Measurements from ENCODE around the gene RGMA.

DNA sequence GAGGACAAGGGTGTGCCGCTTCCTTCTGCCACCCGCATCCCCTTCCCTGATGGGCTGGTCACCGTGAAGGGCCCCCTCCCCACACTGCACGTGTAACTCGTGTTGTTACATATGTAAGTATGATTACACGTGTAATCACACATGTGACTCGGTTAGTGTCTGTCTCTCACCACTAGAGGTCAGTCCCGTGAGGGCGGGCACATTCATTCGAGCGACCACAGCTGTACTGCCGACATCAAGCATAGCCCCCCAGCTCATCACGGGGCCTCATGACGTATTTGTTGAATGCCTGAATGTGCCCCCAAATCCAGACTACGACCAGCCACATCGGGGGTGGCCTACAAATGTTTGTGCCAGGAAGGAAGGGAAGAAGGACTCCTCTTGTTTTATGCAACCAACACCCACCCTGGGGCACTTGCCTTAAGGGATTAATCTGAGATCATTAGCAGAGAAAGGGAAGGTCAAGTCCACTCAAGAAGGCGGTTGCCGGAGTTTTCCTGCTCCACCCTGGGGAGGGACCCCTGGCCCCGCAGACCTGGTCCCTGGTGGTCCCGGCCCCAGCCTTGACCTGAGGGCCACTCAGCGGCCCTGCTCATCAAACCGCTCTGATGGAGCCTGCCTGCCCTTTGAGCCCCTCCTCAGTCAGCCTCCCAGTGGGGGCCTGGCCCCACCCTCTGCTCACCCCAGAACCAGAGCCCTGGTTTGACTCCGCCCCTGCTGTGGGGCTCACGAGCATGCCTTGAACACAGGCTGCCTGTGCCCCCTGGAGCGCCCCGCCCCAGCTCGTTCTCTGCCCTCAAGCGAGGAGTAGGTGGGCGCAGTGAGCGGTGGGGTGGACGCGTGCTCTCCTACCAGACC is 52.8 kb downstream of the RGMA start:
- no peak for TF ChIP-seq POLR2A (IDR thresholded peaks at IDR 0.05)
- TF ChIP-seq, protein P1, sequence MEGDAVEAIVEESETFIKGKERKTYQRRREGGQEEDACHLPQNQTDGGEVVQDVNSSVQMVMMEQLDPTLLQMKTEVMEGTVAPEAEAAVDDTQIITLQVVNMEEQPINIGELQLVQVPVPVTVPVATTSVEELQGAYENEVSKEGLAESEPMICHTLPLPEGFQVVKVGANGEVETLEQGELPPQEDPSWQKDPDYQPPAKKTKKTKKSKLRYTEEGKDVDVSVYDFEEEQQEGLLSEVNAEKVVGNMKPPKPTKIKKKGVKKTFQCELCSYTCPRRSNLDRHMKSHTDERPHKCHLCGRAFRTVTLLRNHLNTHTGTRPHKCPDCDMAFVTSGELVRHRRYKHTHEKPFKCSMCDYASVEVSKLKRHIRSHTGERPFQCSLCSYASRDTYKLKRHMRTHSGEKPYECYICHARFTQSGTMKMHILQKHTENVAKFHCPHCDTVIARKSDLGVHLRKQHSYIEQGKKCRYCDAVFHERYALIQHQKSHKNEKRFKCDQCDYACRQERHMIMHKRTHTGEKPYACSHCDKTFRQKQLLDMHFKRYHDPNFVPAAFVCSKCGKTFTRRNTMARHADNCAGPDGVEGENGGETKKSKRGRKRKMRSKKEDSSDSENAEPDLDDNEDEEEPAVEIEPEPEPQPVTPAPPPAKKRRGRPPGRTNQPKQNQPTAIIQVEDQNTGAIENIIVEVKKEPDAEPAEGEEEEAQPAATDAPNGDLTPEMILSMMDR (IDR thresholded peaks at IDR 0.05): peak in 3 of 4 experiments; percentile 16 to 39 (median 26)
